Ovary (tissue), 9 donors: ENCODE results near the gene ABI1. TPM values are rescaled to one million over a fixed set of nuclear protein-coding genes. Genes with fewer than 3 reads are reported as not detected.
A peak's percentile ranks its signal among the peaks of the same experiment; 100 is the strongest.

Source experiments
- DNase-seq, 5 donors: peaks; one replicate each; pipeline ENCODE4 v3.0.0-alpha.2; 2019 to 2020
- H3K27ac ChIP-seq, 2 donors: fragments of 200-600 bp; one replicate each; pipeline versions ENCODE4 v1.5.1 to v1.8.0; 2019 to 2022
- H3K27me3 ChIP-seq: fragments of 200-600 bp; one replicate; pipeline ENCODE4 v1.8.0; 2022
- H3K36me3 ChIP-seq: fragments of 200-600 bp; sonication (generic); one replicate; pipeline ENCODE4 v1.5.1; 2019
- H3K4me1 ChIP-seq: one replicate; pipeline ENCODE4 v1.8.1; 2013; ENCODE audit warnings: mild to moderate bottlenecking, moderate library complexity; ENCODE audit not compliant: insufficient read depth
- H3K4me3 ChIP-seq: fragments of 200-600 bp; sonication (generic); one replicate; pipeline ENCODE4 v1.5.1; 2017
- H3K9me3 ChIP-seq, 2 donors: fragments of 200-600 bp in 1 of 2; sonication (generic) in 1 of 2; one replicate each; pipeline versions ENCODE4 v1.5.1 to v1.8.1; 2013 to 2019; ENCODE audit warnings: mild to moderate bottlenecking in 1 of 2, moderate library complexity in 1 of 2
- CTCF ChIP-seq, 3 donors: fragments of 450-650 bp in 2 of 3; fragments of 200-600 bp in 1 of 3; IDR thresholded peaks; one replicate each; pipeline versions ENCODE4 v1.5.1 to v1.8.0; 2016 to 2022; ENCODE audit warnings: antibody characterized with exemption in 3 of 3, mild to moderate bottlenecking in 1 of 3
- WGBS, 3 donors: extraction: QIAGEN DNeasy Blood & Tissue Kit in 1 of 3; methylation state at CpG; one replicate each; pipeline versions ENCODE4 v1.1.5 to v1.1.7; 2013 to 2017; 5-methylcytosine and 5-hydroxymethylcytosine counted together
- intact Hi-C, 4 donors: fragments of 100-400 bp; cut with DNase I; formaldehyde crosslinking; loops; one replicate each; pipeline versions ENCODE4 v1.11.0 to v1.15.1; 2022 to 2023
- polyA plus RNA-seq, 2 donors: library from polyadenylated mRNA; stranded (reverse); fragments of 200-250 nt in 1 of 2; fragments of 350-450 nt in 1 of 2; fragmentation: Illumina TruSeq in 1 of 2; extraction: RNeasy Lipid Tissue Mini Kit (QIAGEN cat#74804) in 1 of 2; gene quantifications; one replicate each; pipeline ENCODE4 v1.2.3, GENCODE V29; 2013 to 2014
- small RNA-seq: library from RNA; depleted of rRNA; stranded (forward); fragments of <200 nt; gene quantifications from one replicate; pipeline ENCODE3, GENCODE V24; 2016
- total RNA-seq, 7 donors: library from RNA; depleted of rRNA in 2 of 7; stranded (reverse); fragments of >200 nt in 2 of 7; fragmentation: NEBNext Ultra II Directional in 3 of 7; extraction: Animal tissue kit (Norgen Biotek cat#: 25700) in 3 of 7; gene quantifications; one replicate each; pipeline versions ENCODE4 v1.1.0 to v1.2.4, GENCODE V29; 2016 to 2023
- donor health status: DM: no; HTN: no; CAD: no; lungs with moderate emphysema.
- donor health status: DM: no; HTN: no; CAD: no.
- donor health status: Bipolar disorder and iron deficiency.
- donor health status: DM: yes; HTN: yes; CAD: no.
- donor health status: DM: no; HTN: no; CAD: no.
- donor health status: DM: yes; HTN: yes; CAD: no.

ABI1 gene
- total and polyA plus RNA-seq, 9 donors = 29.8 to 51.7 (median 42.1) TPM

- DNase-seq = no peak
- H3K27me3 ChIP-seq = no peaks in the 10 kb centered on the region
- H3K27ac ChIP-seq = no peak overlapping the region
- peaks cover 2% of the 10 kb centered on the region for H3K4me1 ChIP-seq
- TF ChIP-seq CTCF (IDR thresholded peaks at IDR 0.05) = no peak
- WGBS, 3 donors = 21 to 25% (median 25%) methylated on average over 11 of the region's 11 CpGs
- H3K9me3 ChIP-seq = no peaks in the 10 kb centered on the region
- intact Hi-C loops = no loop called here
- H3K36me3 ChIP-seq = no peaks in the 10 kb centered on the region
- H3K4me3 ChIP-seq = peak overlapping the region; percentile 95
These were observed 164.0 kb downstream of the ABI1 start for GRCh38 chr10:26696786-26697162.

Small RNA genes within 50 kb of the gene (small RNA-seq; reads per million reads assigned to genes)
- gene RF00191 = not detected
- not detected for gene RNU6-946P

Other genes with a start within 250 kb of the ABI1 start
- 1 to 10 TPM; 2.7 to 7.1 (median 3.8) TPM for gene PDSS1, start 163.3 kb downstream of the ABI1 start, total RNA-seq
- 1 to 10 TPM; 3.9 to 4.5 TPM for gene PDSS1, start 163.3 kb downstream of the ABI1 start, polyA plus RNA-seq
- 10 to 100 TPM in 2 of 7 donors, 1 to 10 TPM in 5; 7.1 to 12.1 (median 8.8) TPM for gene ANKRD26, start 239.5 kb upstream of the ABI1 start, total RNA-seq
- 1 to 10 TPM; 2.2 to 3.5 TPM for gene ANKRD26, start 239.5 kb upstream of the ABI1 start, polyA plus RNA-seq